H9 (cell line): Measurements from ENCODE around the gene KLK15. TPM values are rescaled to one million over a fixed set of nuclear protein-coding genes. Genes with fewer than 3 reads are reported as not detected.

Source experiments
- DNase-seq: peaks from one replicate; pipeline ENCODE4 v3.0.0-alpha.2; 2017
- H2AFZ ChIP-seq: one replicate; pipeline ENCODE4 v1.6.1; 2013; ENCODE audit warnings: mild to moderate bottlenecking, low read length, control low read depth, moderate library complexity
- H2AK5ac ChIP-seq: 2 replicates; pipeline ENCODE4 v1.6.1; 2013; ENCODE audit warnings: low read length, control low read depth, mixed read lengths; ENCODE audit not compliant: insufficient read length
- H2BK120ac ChIP-seq: one replicate; pipeline ENCODE4 v1.6.1; 2013; ENCODE audit warnings: low read depth, mild to moderate bottlenecking, low read length, control low read depth, inconsistent platforms; ENCODE audit not compliant: poor library complexity, severe bottlenecking
- H2BK12ac ChIP-seq: 2 replicates; pipeline ENCODE4 v1.6.1; 2013; ENCODE audit warnings: low read length, control low read depth, mixed read lengths, low read depth; ENCODE audit not compliant: insufficient read length
- H2BK15ac ChIP-seq: 2 replicates; pipeline ENCODE4 v1.6.1; 2013; ENCODE audit warnings: low read depth, low read length, control low read depth
- H2BK20ac ChIP-seq: one replicate; pipeline ENCODE4 v1.6.1; 2013; ENCODE audit warnings: low read depth, mild to moderate bottlenecking, low read length, control low read depth, inconsistent platforms; ENCODE audit not compliant: poor library complexity, severe bottlenecking
- H2BK5ac ChIP-seq: 2 replicates; pipeline ENCODE4 v1.6.1; 2013; ENCODE audit warnings: low read length, control low read depth, mixed read lengths; ENCODE audit not compliant: insufficient read length
- H3K14ac ChIP-seq: 2 replicates; pipeline ENCODE4 v1.6.1; 2013; ENCODE audit warnings: low read length, control low read depth; ENCODE audit not compliant: insufficient read depth
- H3K18ac ChIP-seq: 2 replicates; pipeline ENCODE4 v1.6.1; 2013; ENCODE audit warnings: low read depth, mild to moderate bottlenecking, mixed read lengths, low read length, control low read depth; ENCODE audit not compliant: insufficient read length
- H3K23ac ChIP-seq: 2 replicates; pipeline ENCODE4 v1.6.1; 2013; ENCODE audit warnings: low read length, control low read depth, mixed read lengths, low read depth; ENCODE audit not compliant: insufficient read length
- H3K23me2 ChIP-seq: 2 replicates; pipeline ENCODE4 v1.6.1; 2013; ENCODE audit warnings: low read depth, mild to moderate bottlenecking, mixed read lengths, low read length, control low read depth; ENCODE audit not compliant: insufficient read length, poor library complexity, severe bottlenecking
- H3K27ac ChIP-seq: 2 replicates; pipeline ENCODE4 v1.5.1; 2013; ENCODE audit warnings: low read length, control low read depth, mixed read lengths, low read depth; ENCODE audit not compliant: insufficient read length
- H3K27me3 ChIP-seq: 2 replicates; pipeline ENCODE4 v1.6.1; 2013; ENCODE audit warnings: low read length, control low read depth, inconsistent platforms; ENCODE audit not compliant: insufficient read depth
- H3K4ac ChIP-seq: 2 replicates; pipeline ENCODE4 v1.6.1; 2013; ENCODE audit warnings: low read depth, mild to moderate bottlenecking, control low read depth, inconsistent platforms, low read length, moderate library complexity
- H3K4me1 ChIP-seq: 2 replicates; pipeline ENCODE4 v1.6.1; 2013; ENCODE audit warnings: low read length, control low read depth, inconsistent platforms; ENCODE audit not compliant: insufficient read depth
- H3K4me2 ChIP-seq: 2 replicates; pipeline ENCODE4 v1.6.1; 2013; ENCODE audit warnings: low read length, control low read depth, mixed read lengths; ENCODE audit not compliant: insufficient read length, insufficient read depth
- H3K56ac ChIP-seq: 2 replicates; pipeline ENCODE4 v1.6.1; 2013; ENCODE audit warnings: low read depth, mild to moderate bottlenecking, mixed read lengths, low read length, control low read depth; ENCODE audit not compliant: insufficient read length
- H3K79me1 ChIP-seq: 2 replicates; pipeline ENCODE4 v1.6.1; 2013; ENCODE audit warnings: low read depth, mild to moderate bottlenecking, moderate library complexity, low read length, control low read depth, inconsistent platforms; ENCODE audit not compliant: insufficient read depth, poor library complexity, severe bottlenecking
- H3K79me2 ChIP-seq: 2 replicates; pipeline ENCODE4 v1.6.1; 2013; ENCODE audit warnings: low read length, control low read depth, inconsistent platforms; ENCODE audit not compliant: insufficient read depth
- H3K9ac ChIP-seq: 2 replicates; pipeline ENCODE4 v1.6.1; 2013; ENCODE audit warnings: low read length, control low read depth, mixed read lengths; ENCODE audit not compliant: insufficient read length; ENCODE audit errors: extremely low read depth
- H3K9me3 ChIP-seq: one replicate; pipeline ENCODE4 v1.6.1; 2013; ENCODE audit warnings: low read depth, low read length, inconsistent platforms; ENCODE audit not compliant: control insufficient read depth
- H3T11ph ChIP-seq: one replicate; pipeline ENCODE4 v1.6.1; 2013; ENCODE audit warnings: mild to moderate bottlenecking, low read length, control low read depth, inconsistent platforms
- H4K20me1 ChIP-seq: one replicate; pipeline ENCODE4 v1.6.1; 2013; ENCODE audit not compliant: control insufficient read depth, insufficient read length, insufficient read depth
- H4K5ac ChIP-seq: 2 replicates; pipeline ENCODE4 v1.6.1; 2013; ENCODE audit warnings: low read depth, mild to moderate bottlenecking, mixed read lengths, low read length, control low read depth; ENCODE audit not compliant: insufficient read length
- H4K8ac ChIP-seq: replicated peaks from 2 replicates; pipeline ENCODE4 v1.6.1; 2013; ENCODE audit warnings: low read length, control low read depth, mixed read lengths, low read depth; ENCODE audit not compliant: insufficient read length
- H4K91ac ChIP-seq: 2 replicates; pipeline ENCODE4 v1.6.1; 2013; ENCODE audit warnings: low read depth, mild to moderate bottlenecking, moderate library complexity, mixed read lengths, low read length, control low read depth; ENCODE audit not compliant: insufficient read length
- H3K27ac Mint-ChIP-seq, 3 experiments: 2 replicates in 2 of 3; 3 replicates in 1 of 3; pipeline ENCODE4 v1.8.0; 2020 to 2021; ENCODE audit warnings: mixed read lengths in 3 of 3, mild to moderate bottlenecking in 1 of 3, moderate library complexity in 1 of 3
- H3K27me3 Mint-ChIP-seq: 2 replicates; pipeline ENCODE4 v1.8.0; 2021; ENCODE audit warnings: low read depth, mild to moderate bottlenecking, moderate library complexity, mixed read lengths
- H3K36me3 Mint-ChIP-seq, 3 experiments: 2 replicates in 2 of 3; 3 replicates in 1 of 3; pipeline ENCODE4 v1.8.0; 2020 to 2021; ENCODE audit warnings: low read depth in 3 of 3, mixed read lengths in 3 of 3; ENCODE audit not compliant: insufficient read depth in 1 of 3
- H3K4me1 Mint-ChIP-seq, 2 experiments: 2 replicates each; pipeline ENCODE4 v1.8.0; 2020; ENCODE audit warnings: mixed read lengths in 2 of 2
- H3K4me3 Mint-ChIP-seq, 2 experiments: 2 replicates in 1 of 2; 3 replicates in 1 of 2; pipeline ENCODE4 v1.8.0; 2020 to 2021; ENCODE audit warnings: mild to moderate bottlenecking in 2 of 2, mixed read lengths in 2 of 2, moderate library complexity in 1 of 2
- H3K9me3 Mint-ChIP-seq, 2 experiments: 2 replicates in 1 of 2; 3 replicates in 1 of 2; pipeline ENCODE4 v1.8.0; 2020; ENCODE audit warnings: mild to moderate bottlenecking in 2 of 2, mixed read lengths in 2 of 2, moderate library complexity in 1 of 2
- WGBS: extraction: QIAGEN DNeasy Blood & Tissue Kit; methylation state at CpG from one replicate; pipeline ENCODE4 v1.1.7; 2013; ENCODE audit warnings: missing lambda C conversion rate, low lambda C conversion rate, mixed read lengths; ENCODE audit not compliant: insufficient read length; ENCODE audit errors: extremely low coverage; 5-methylcytosine and 5-hydroxymethylcytosine counted together
- total RNA-seq: library from RNA; stranded (reverse); gene quantifications from 2 replicates; pipeline ENCODE4 v1.2.1, GENCODE V29; 2021
- TF ChIP-seq, protein P1 (sequence below): fragments of 200-600 bp; sonication (generic); conservative IDR thresholded peaks from 3 replicates; pipeline ENCODE4 v1.8.0; 2021; ENCODE audit warnings: antibody characterized with exemption, mild to moderate bottlenecking

KLK15 gene
- total RNA-seq, 1 experiment from 2014 or later = not detected

DNA sequence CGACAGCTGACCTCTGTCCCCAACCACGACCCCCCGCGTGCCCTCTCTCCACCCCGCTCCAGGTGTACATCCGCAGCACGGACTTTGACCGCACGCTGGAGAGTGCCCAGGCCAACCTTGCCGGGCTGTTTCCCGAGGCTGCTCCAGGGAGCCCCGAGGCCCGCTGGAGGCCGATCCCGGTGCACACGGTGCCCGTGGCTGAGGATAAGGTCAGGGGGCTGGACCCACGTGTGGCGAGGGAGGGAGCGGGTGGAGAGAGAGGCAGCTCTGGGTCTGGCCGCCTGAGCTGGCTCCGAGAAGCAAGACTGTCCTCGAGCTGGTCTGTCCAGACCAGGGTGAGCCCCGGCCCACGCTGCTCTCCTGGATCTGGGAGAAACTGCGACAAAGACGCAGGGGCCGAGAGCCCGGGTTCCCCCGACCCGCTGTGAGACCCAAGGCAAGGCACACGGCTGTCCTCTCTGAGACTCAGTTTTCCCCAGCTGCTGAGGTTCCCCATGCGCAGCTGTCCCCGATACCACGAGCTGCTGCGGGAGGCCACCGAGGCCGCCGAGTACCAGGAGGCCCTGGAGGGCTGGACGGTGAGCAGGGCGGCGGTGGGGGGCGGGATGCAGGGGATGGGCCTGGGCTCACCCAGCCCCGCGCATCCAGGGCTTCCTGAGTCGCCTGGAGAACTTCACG, 41.6 kb downstream of the KLK15 start:
- Histone ChIP-seq H4K5ac (no peak overlapping the region), H3K4ac (no peak overlapping the region), H4K91ac (no peak overlapping the region), H2BK5ac (no peak overlapping the region), H3K9ac (no peak overlapping the region), H3K27me3 (no peaks in the 10 kb centered on the region), H4K8ac (no peak overlapping the region), H2BK15ac (no peak overlapping the region), H2AK5ac (no peak overlapping the region), H3K27ac (no peak overlapping the region), H3K79me2 (no peaks in the 10 kb centered on the region), H3T11ph (no peak overlapping the region), H2BK12ac (no peak overlapping the region), H3K4me2 (no peak overlapping the region), H3K4me1 (no peaks in the 10 kb centered on the region), H3K23me2 (no peaks in the 10 kb centered on the region), H3K14ac (no peak overlapping the region), H3K79me1 (no peaks in the 10 kb centered on the region), H2BK120ac (no peak overlapping the region), H4K20me1 (no peaks in the 10 kb centered on the region), H2AFZ (no peak overlapping the region), H3K56ac (no peak overlapping the region), H3K9me3 (no peaks in the 10 kb centered on the region), H3K18ac (no peak overlapping the region), H3K23ac (no peak overlapping the region), H2BK20ac (no peak overlapping the region)
- peaks cover 0 to 16% (median 0%) of the 10 kb centered on the region in 3 experiments; a peak in 2 of 7 replicates for H3K36me3 Mint-ChIP-seq
- peaks cover 27% of the 10 kb centered on the region for H3K27me3 Mint-ChIP-seq
- H3K4me3 Mint-ChIP-seq = no peak overlapping the region
- H3K4me1 Mint-ChIP-seq = peaks cover 9 to 10% of the 10 kb centered on the region in 2 experiments
- TF ChIP-seq, protein P1, sequence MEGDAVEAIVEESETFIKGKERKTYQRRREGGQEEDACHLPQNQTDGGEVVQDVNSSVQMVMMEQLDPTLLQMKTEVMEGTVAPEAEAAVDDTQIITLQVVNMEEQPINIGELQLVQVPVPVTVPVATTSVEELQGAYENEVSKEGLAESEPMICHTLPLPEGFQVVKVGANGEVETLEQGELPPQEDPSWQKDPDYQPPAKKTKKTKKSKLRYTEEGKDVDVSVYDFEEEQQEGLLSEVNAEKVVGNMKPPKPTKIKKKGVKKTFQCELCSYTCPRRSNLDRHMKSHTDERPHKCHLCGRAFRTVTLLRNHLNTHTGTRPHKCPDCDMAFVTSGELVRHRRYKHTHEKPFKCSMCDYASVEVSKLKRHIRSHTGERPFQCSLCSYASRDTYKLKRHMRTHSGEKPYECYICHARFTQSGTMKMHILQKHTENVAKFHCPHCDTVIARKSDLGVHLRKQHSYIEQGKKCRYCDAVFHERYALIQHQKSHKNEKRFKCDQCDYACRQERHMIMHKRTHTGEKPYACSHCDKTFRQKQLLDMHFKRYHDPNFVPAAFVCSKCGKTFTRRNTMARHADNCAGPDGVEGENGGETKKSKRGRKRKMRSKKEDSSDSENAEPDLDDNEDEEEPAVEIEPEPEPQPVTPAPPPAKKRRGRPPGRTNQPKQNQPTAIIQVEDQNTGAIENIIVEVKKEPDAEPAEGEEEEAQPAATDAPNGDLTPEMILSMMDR = no peak
- WGBS = no CpG with 5 or more reads among the region's 47 CpGs
- H3K27ac Mint-ChIP-seq = no peak overlapping the region
- DNase-seq = no peak
- H3K9me3 Mint-ChIP-seq = no peaks in the 10 kb centered on the region
